H1 (cell line): ENCODE measurements around the gene LHFPL6. TPM values are rescaled to one million over a fixed set of nuclear protein-coding genes. Genes with fewer than 3 reads are reported as not detected.

ENCODE experiments used
- CTCF ChIA-PET: fragments of 300-600 bp; sonication (Branson Sonifier 250); formaldehyde crosslinking; loops from one replicate; lab custom pipeline; 2021; ENCODE audit not compliant: partially characterized antibody; lab: Charles Lee
- POLR2A ChIA-PET: fragments of 300-600 bp; sonication (Branson Sonifier 250); formaldehyde crosslinking; loops from one replicate; lab custom pipeline; 2021; ENCODE audit warnings: inconsistent platforms; ENCODE audit not compliant: partially characterized antibody; lab: Charles Lee
- DNase-seq, 2 experiments: peaks; one replicate each; pipeline versions ENCODE4 v3.0.0 to v3.0.0-alpha.2; 2010 to 2022; ENCODE audit warnings: low spot score in 2 of 2, low read depth in 1 of 2, mixed read lengths in 1 of 2
- FAIRE-seq: peaks from 2 replicates; lab custom pipeline; 2011; peaks lifted over from hg19 to GRCh38; lab: Jason Lieb, UNC
- H2AFZ ChIP-seq: 2 replicates; pipeline ENCODE4 v1.8.1; 2012; ENCODE audit warnings: low read length, inconsistent platforms
- H2AK5ac ChIP-seq: 2 replicates; pipeline ENCODE4 v1.6.1; 2013; ENCODE audit warnings: low read depth, low read length
- H2BK120ac ChIP-seq: replicated peaks from 2 replicates; pipeline ENCODE3; 2013; ENCODE audit warnings: low read depth, low read length, inconsistent platforms
- H2BK12ac ChIP-seq: 2 replicates; pipeline ENCODE4 v1.6.1; 2013; ENCODE audit warnings: low read depth, low read length
- H2BK15ac ChIP-seq: 2 replicates; pipeline ENCODE4 v1.6.1; 2013; ENCODE audit warnings: low read length
- H2BK20ac ChIP-seq: 2 replicates; pipeline ENCODE4 v1.6.1; 2013; ENCODE audit warnings: low read length
- H2BK5ac ChIP-seq: 2 replicates; pipeline ENCODE4 v1.6.1; 2013; ENCODE audit warnings: low read depth, low read length
- H3K14ac ChIP-seq: 2 replicates; pipeline ENCODE4 v1.6.1; 2013; ENCODE audit warnings: inconsistent platforms; ENCODE audit not compliant: insufficient read length
- H3K18ac ChIP-seq: 2 replicates; pipeline ENCODE4 v1.6.1; 2013; ENCODE audit warnings: low read length; ENCODE audit errors: extremely low read depth
- H3K23ac ChIP-seq: 2 replicates; pipeline ENCODE4 v1.6.1; 2013; ENCODE audit warnings: inconsistent platforms; ENCODE audit not compliant: insufficient read length
- H3K23me2 ChIP-seq: 2 replicates; pipeline ENCODE4 v1.6.1; 2013; ENCODE audit warnings: low read depth, low read length
- H3K27ac ChIP-seq: 2 replicates; pipeline ENCODE4 v1.6.1; 2011; ENCODE audit warnings: low read depth, low read length, inconsistent platforms
- H3K27me3 ChIP-seq, 4 experiments: replicated peaks in 1 of 4; 1 replicate in 1 of 4; 2 replicates in 3 of 4; pipeline versions ENCODE4 v1.6.1 to v1.8.1; 2011 to 2013; ENCODE audit warnings: low read length in 3 of 4, mild to moderate bottlenecking in 3 of 4, inconsistent platforms in 2 of 4, mixed read lengths in 2 of 4, moderate library complexity in 1 of 4; ENCODE audit not compliant: control insufficient read depth in 3 of 4, insufficient read depth in 3 of 4; ENCODE audit errors: extremely low read depth in 1 of 4
- H3K36me3 ChIP-seq, 4 experiments: 2 replicates each; pipeline versions ENCODE4 v1.6.1 to v1.8.1; 2011 to 2013; ENCODE audit warnings: mild to moderate bottlenecking in 4 of 4, low read length in 3 of 4, moderate library complexity in 2 of 4, control low read depth in 1 of 4, inconsistent platforms in 1 of 4; ENCODE audit not compliant: insufficient read depth in 4 of 4, control insufficient read depth in 2 of 4
- H3K4ac ChIP-seq: replicated peaks from 2 replicates; pipeline ENCODE3; 2013; ENCODE audit warnings: low read length, low read depth, mixed read lengths, inconsistent platforms; ENCODE audit not compliant: insufficient read length
- H3K4me1 ChIP-seq, 4 experiments: replicated peaks in 1 of 4; 1 replicate in 1 of 4; 2 replicates in 3 of 4; pipeline versions ENCODE4 v1.6.1 to v1.8.1; 2011 to 2013; ENCODE audit warnings: low read length in 3 of 4, inconsistent platforms in 2 of 4, mixed read lengths in 1 of 4; ENCODE audit not compliant: insufficient read depth in 4 of 4, control insufficient read depth in 3 of 4
- H3K4me2 ChIP-seq, 2 experiments: 2 replicates each; pipeline versions ENCODE4 v1.6.1 to v1.8.1; 2011 to 2013; ENCODE audit warnings: low read depth in 2 of 2, low read length in 2 of 2, control low read depth in 1 of 2, inconsistent platforms in 1 of 2, mild to moderate bottlenecking in 1 of 2; ENCODE audit not compliant: insufficient read depth in 1 of 2
- H3K4me3 ChIP-seq, 4 experiments: fragments of 200-600, 300-600 bp in 1 of 4; sonication (generic), shearing (Covaris generic), sonication (Bioruptor Twin) in 1 of 4; 2 replicates each; pipeline versions ENCODE4 v1.5.1 to v1.8.1; 2011 to 2016; ENCODE audit warnings: low read length in 4 of 4, low read depth in 3 of 4, control low read depth in 2 of 4, inconsistent platforms in 2 of 4, mild to moderate bottlenecking in 2 of 4, mixed read lengths in 1 of 4, moderate library complexity in 1 of 4; ENCODE audit not compliant: insufficient read depth in 2 of 4; ENCODE audit errors: extremely low read depth in 1 of 4
- H3K56ac ChIP-seq: replicated peaks from 2 replicates; pipeline ENCODE3; 2013; ENCODE audit warnings: low read depth, mild to moderate bottlenecking, mixed read lengths, low read length, inconsistent platforms; ENCODE audit not compliant: insufficient read length
- H3K79me1 ChIP-seq: 2 replicates; pipeline ENCODE4 v1.6.1; 2013; ENCODE audit warnings: low read depth, low read length, control low read depth
- H3K79me2 ChIP-seq, 2 experiments: 2 replicates each; pipeline versions ENCODE4 v1.6.1 to v1.8.1; 2012 to 2013; ENCODE audit warnings: low read length in 2 of 2, mild to moderate bottlenecking in 2 of 2, inconsistent platforms in 1 of 2; ENCODE audit not compliant: insufficient read depth in 2 of 2, control insufficient read depth in 1 of 2
- H3K9ac ChIP-seq, 4 experiments: replicated peaks in 1 of 4; 1 replicate in 1 of 4; 2 replicates in 3 of 4; pipeline versions ENCODE4 v1.6.1 to v1.8.1; 2011 to 2013; ENCODE audit warnings: low read depth in 3 of 4, low read length in 3 of 4, control low read depth in 2 of 4, mild to moderate bottlenecking in 2 of 4, moderate library complexity in 2 of 4, inconsistent platforms in 1 of 4; ENCODE audit errors: extremely low read depth in 1 of 4
- H3K9me3 ChIP-seq, 2 experiments: 2 replicates each; pipeline versions ENCODE4 v1.6.1 to v1.8.1; 2012 to 2013; ENCODE audit warnings: mild to moderate bottlenecking in 2 of 2, moderate library complexity in 2 of 2, control low read depth in 1 of 2, inconsistent platforms in 1 of 2, low read depth in 1 of 2, low read length in 1 of 2, mixed read lengths in 1 of 2; ENCODE audit not compliant: insufficient read depth in 2 of 2
- H4K20me1 ChIP-seq, 2 experiments: replicated peaks in 1 of 2; 2 replicates each; pipeline versions ENCODE3 to v1.8.1; 2011 to 2013; ENCODE audit warnings: inconsistent platforms in 2 of 2, low read length in 2 of 2, mild to moderate bottlenecking in 1 of 2; ENCODE audit not compliant: insufficient read depth in 2 of 2, control insufficient read depth in 1 of 2
- H4K5ac ChIP-seq: 2 replicates; pipeline ENCODE4 v1.6.1; 2013; ENCODE audit warnings: low read length, low read depth, mixed read lengths, inconsistent platforms; ENCODE audit not compliant: insufficient read length
- H4K8ac ChIP-seq: 2 replicates; pipeline ENCODE4 v1.8.0; 2013; ENCODE audit warnings: mild to moderate bottlenecking, moderate library complexity, low read length, inconsistent platforms; ENCODE audit not compliant: insufficient read depth; ENCODE audit errors: extremely low read depth
- H4K91ac ChIP-seq: replicated peaks from 2 replicates; pipeline ENCODE3; 2013; ENCODE audit warnings: low read length, mixed read lengths, inconsistent platforms; ENCODE audit not compliant: insufficient read length
- CHD1 ChIP-seq: IDR thresholded peaks from 2 replicates; pipeline ENCODE4 v1.6.1; 2012; ENCODE audit warnings: low read depth, low read length, improper control_type of control experiment
- EZH2 ChIP-seq: fragments of 200-600 bp; sonication (generic); IDR thresholded peaks from 2 replicates; pipeline ENCODE4 v1.7.1; 2012; ENCODE audit warnings: low read depth, mild to moderate bottlenecking, moderate library complexity, low read length, inconsistent platforms; ENCODE audit not compliant: severe bottlenecking
- HDAC6 ChIP-seq: IDR thresholded peaks from one replicate; pipeline ENCODE4 v1.7.1; 2012; ENCODE audit warnings: low read depth, mild to moderate bottlenecking, inconsistent platforms, low read length, moderate library complexity
- JUND ChIP-seq: IDR thresholded peaks from 2 replicates; pipeline ENCODE4 v1.6.1; 2011; ENCODE audit warnings: mild to moderate bottlenecking, improper control_type of control experiment, low read length
- KDM5A ChIP-seq: fragments of 200-600 bp; IDR thresholded peaks from 2 replicates; pipeline ENCODE4 v1.7.1; 2012; ENCODE audit warnings: mild to moderate bottlenecking, low read length, inconsistent platforms, mixed read lengths
- NRF1 ChIP-seq: IDR thresholded peaks from 2 replicates; pipeline ENCODE4 v1.6.1; 2011; ENCODE audit warnings: mild to moderate bottlenecking, low read depth, low read length, improper control_type of control experiment
- POLR2A ChIP-seq, 2 experiments: IDR thresholded peaks; 1 replicate in 1 of 2; 2 replicates in 1 of 2; pipeline ENCODE4 v1.6.1; 2011; ENCODE audit warnings: low read depth in 2 of 2, low read length in 2 of 2, mild to moderate bottlenecking in 2 of 2; ENCODE audit errors: control extremely low read depth in 1 of 2
- SIN3A ChIP-seq, 2 experiments: IDR thresholded peaks in 1 of 2; conservative IDR thresholded peaks in 1 of 2; 2 replicates each; pipeline ENCODE4 v1.6.1; 2011 to 2012; ENCODE audit warnings: low read length in 2 of 2, improper control_type of control experiment in 1 of 2, low read depth in 1 of 2, mild to moderate bottlenecking in 1 of 2
- SUZ12 ChIP-seq: fragments of 200-600 bp; sonication (generic); IDR thresholded peaks from 2 replicates; pipeline ENCODE4 v1.6.1; 2012; ENCODE audit warnings: mild to moderate bottlenecking, inconsistent platforms, low read length, moderate library complexity, mixed read lengths
- TAF1 ChIP-seq: IDR thresholded peaks from 2 replicates; pipeline ENCODE4 v1.6.1; 2011; ENCODE audit warnings: mild to moderate bottlenecking, low read depth, low read length
- TAF7 ChIP-seq: optimal IDR thresholded peaks from 2 replicates; pipeline ENCODE3; 2011; ENCODE audit warnings: low read depth, mild to moderate bottlenecking, inconsistent platforms, low read length, moderate library complexity, borderline replicate concordance
- TBP ChIP-seq: IDR thresholded peaks from 2 replicates; pipeline ENCODE4 v1.6.1; 2011; ENCODE audit warnings: low read depth, low read length, improper control_type of control experiment
- YY1 ChIP-seq: IDR thresholded peaks from 2 replicates; pipeline ENCODE4 v1.6.1; 2011; ENCODE audit warnings: low read depth, mild to moderate bottlenecking, low read length
- WGBS, 2 experiments: shearing (Covaris generic) in 1 of 2; methylation state at CpG; one replicate each; pipeline versions ENCODE4 v1.1.6 to v1.1.7; 2013 to 2015; ENCODE audit warnings: low lambda C conversion rate in 2 of 2, mixed read lengths in 2 of 2, inconsistent platforms in 1 of 2, low coverage in 1 of 2, missing lambda C conversion rate in 1 of 2; ENCODE audit not compliant: insufficient replicate concordance in 2 of 2, insufficient coverage in 1 of 2, insufficient read length in 1 of 2; ENCODE audit errors: extremely low coverage in 1 of 2, missing lambda C conversion rate in 1 of 2; 5-methylcytosine and 5-hydroxymethylcytosine counted together
- polyA plus RNA-seq, 7 experiments: library from polyadenylated mRNA; depleted of rRNA in 3 of 7; stranded (reverse) in 5 of 7; unstranded in 2 of 7; fragments of >200 nt in 5 of 7; fragments of 200-250 nt in 2 of 7; gene quantifications; 1 replicate in 5 of 7; 2 replicates in 1 of 7; 4 replicates in 1 of 7; pipeline versions ENCODE4 v1.2.1 to v1.2.3, GENCODE V29; 2011 to 2013; ENCODE audit warnings: missing spikeins in 2 of 7, mixed read lengths in 2 of 7
- total RNA-seq: library from RNA; stranded (reverse); fragmentation: NEBNext Ultra II Directional; extraction: Animal tissue kit (Norgen Biotek cat#: 25700); gene quantifications from 2 replicates; pipeline ENCODE4 v1.2.1, GENCODE V29; 2021
- TF ChIP-seq, protein P1 (sequence below): IDR thresholded peaks from 2 replicates; pipeline ENCODE4 v1.6.1; 2012; ENCODE audit warnings: inconsistent platforms

LHFPL6 gene
- total and polyA plus RNA-seq, 2 of the 8 experiments (the other 6 are each of a cell fraction or from before 2014, with no cell fraction given) = 7.6 to 17.0 TPM

DNA sequence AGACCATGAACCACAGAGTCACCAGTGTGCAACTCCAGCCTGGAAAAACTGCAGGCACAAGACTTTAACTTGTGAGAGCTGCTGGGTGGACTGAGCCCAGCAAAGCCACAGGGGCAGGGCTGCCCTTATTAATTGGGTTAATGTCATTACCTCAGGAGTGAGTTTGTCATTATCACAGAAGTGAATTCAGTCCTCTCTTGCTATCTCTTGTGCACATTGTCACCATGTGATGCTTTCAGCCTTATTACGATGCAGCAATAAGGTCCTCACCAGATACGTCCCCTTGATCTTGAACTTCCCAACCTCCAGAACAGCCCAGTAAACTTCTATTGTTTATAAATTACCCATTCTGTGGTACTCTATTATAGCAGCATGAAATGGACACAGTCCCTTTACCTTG lies 158.1 kb downstream of the LHFPL6 start:
- TF ChIP-seq NRF1 = no peak
- no peak for TF ChIP-seq POLR2A (IDR thresholded peaks at IDR 0.05; ENCODE audit: control extremely low read depth in 1 of 2, low read depth in 2 of 2, low read length in 2 of 2)
- TF ChIP-seq TAF1 = no peak
- TF ChIP-seq SIN3A (conservative IDR thresholded peaks at IDR 0.05 in 1 of 2, IDR thresholded peaks at IDR 0.05 in 1 of 2; ENCODE audit: low read depth in 1 of 2, low read length in 2 of 2) = no peak
- no peak for TF ChIP-seq CHD1
- TF ChIP-seq TAF7 = no peak
- TF ChIP-seq KDM5A = no peak
- TF ChIP-seq TBP = no peak
- TF ChIP-seq JUND = no peak
- TF ChIP-seq, protein P1, sequence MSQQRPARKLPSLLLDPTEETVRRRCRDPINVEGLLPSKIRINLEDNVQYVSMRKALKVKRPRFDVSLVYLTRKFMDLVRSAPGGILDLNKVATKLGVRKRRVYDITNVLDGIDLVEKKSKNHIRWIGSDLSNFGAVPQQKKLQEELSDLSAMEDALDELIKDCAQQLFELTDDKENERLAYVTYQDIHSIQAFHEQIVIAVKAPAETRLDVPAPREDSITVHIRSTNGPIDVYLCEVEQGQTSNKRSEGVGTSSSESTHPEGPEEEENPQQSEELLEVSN = no peak
- TF ChIP-seq YY1 = no peak
- TF ChIP-seq SUZ12 = no peak
- TF ChIP-seq EZH2 = no peak
- no peak for TF ChIP-seq HDAC6
- TF ChIP-seq, all 59 proteins: peak for 0
- no peak overlapping the region for H2AK5ac ChIP-seq
- H2BK20ac ChIP-seq = no peak overlapping the region
- H2AFZ ChIP-seq = no peak overlapping the region
- H2BK15ac ChIP-seq = no peak overlapping the region
- H3K4me1 ChIP-seq = no peaks in the 10 kb centered on the region
- no peaks in the 10 kb centered on the region for H3K79me1 ChIP-seq
- H3K9ac ChIP-seq = no peak overlapping the region
- H4K91ac ChIP-seq = no peak overlapping the region
- no peak overlapping the region for H3K23ac ChIP-seq
- no peak overlapping the region for H3K14ac ChIP-seq
- H4K8ac ChIP-seq = no peak overlapping the region
- no peaks in the 10 kb centered on the region for H3K79me2 ChIP-seq
- no peak overlapping the region for H3K56ac ChIP-seq
- no peak overlapping the region for H3K4me2 ChIP-seq
- H2BK12ac ChIP-seq = no peak overlapping the region
- ChIA-PET CTCF (no interaction called here), POLR2A (no interaction called here)
- peaks cover 4 to 8% of the 10 kb centered on the region in 2 experiments; a peak in 2 of 4 replicates for H3K9me3 ChIP-seq
- WGBS, 2 experiments = 98% methylated on average over 2 of the region's 2 CpGs; no CpG with 5 or more reads in 1 of the 2 experiments
- no peak overlapping the region for H3K27ac ChIP-seq
- no peaks in the 10 kb centered on the region; the same call in 1 of the 2 replicates for H3K23me2 ChIP-seq
- FAIRE-seq (no peak), DNase-seq (no peak)
- H3K18ac ChIP-seq = no peak overlapping the region
- no peak overlapping the region for H4K5ac ChIP-seq
- H3K4ac ChIP-seq = no peak overlapping the region
- no peak overlapping the region for H3K4me3 ChIP-seq
- H2BK120ac ChIP-seq = no peak overlapping the region
- H2BK5ac ChIP-seq = no peak overlapping the region
- H3K27me3 ChIP-seq = no peaks in the 10 kb centered on the region
- H3K36me3 ChIP-seq = no peaks in the 10 kb centered on the region
- H4K20me1 ChIP-seq = no peaks in the 10 kb centered on the region
